ENCODE results near the gene DPYD.

DPYD gene

GRCh38 chr1:97073936-97074335 lies 846.9 kb downstream of the DPYD start:
- Histone ChIP-seq H3K27ac (no peak overlapping the region), H3K36me3 (no peaks in the 10 kb centered on the region), H3K27me3 (ENCODE audit: insufficient read depth, low read depth, severe bottlenecking) (no peaks in the 10 kb centered on the region), H3K4me3 (ENCODE audit: low read depth, low read length) (no peak overlapping the region), H3K9me3 (ENCODE audit: severe bottlenecking) (no peaks in the 10 kb centered on the region)
- no peak for DNase-seq
- TF ChIP-seq CTCF (IDR thresholded peaks at IDR 0.05; ENCODE audit: low read depth, low read length), result no peak

DNA sequence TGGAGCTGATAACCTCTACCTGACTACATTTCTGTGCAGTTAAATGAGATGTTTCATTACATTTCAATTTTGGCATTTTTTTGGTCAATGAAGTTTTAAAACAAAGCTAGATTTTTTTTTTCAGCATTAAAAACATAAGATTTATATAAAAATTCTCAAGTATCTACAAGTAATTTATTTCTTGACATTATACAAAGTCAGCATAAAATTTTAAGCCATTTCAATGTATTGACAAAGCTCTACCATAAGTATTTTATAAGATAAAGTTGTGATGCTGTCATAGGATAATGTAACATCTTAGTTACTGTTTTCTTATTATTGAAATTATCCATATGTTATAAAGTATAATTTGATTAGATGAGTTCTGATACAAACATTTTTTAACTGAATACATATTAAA lies 847.7 kb downstream of the DPYD start:
- Histone ChIP-seq H3K27ac (no peak overlapping the region), H3K27me3 (ENCODE audit: insufficient read depth, low read depth, severe bottlenecking) (no peaks in the 10 kb centered on the region), H3K9me3 (ENCODE audit: severe bottlenecking) (no peaks in the 10 kb centered on the region), H3K36me3 (no peaks in the 10 kb centered on the region), H3K4me3 (ENCODE audit: low read depth, low read length) (no peak overlapping the region)
- no peak for DNase-seq
- TF ChIP-seq CTCF (IDR thresholded peaks at IDR 0.05; ENCODE audit: low read depth, low read length), result no peak

DNA sequence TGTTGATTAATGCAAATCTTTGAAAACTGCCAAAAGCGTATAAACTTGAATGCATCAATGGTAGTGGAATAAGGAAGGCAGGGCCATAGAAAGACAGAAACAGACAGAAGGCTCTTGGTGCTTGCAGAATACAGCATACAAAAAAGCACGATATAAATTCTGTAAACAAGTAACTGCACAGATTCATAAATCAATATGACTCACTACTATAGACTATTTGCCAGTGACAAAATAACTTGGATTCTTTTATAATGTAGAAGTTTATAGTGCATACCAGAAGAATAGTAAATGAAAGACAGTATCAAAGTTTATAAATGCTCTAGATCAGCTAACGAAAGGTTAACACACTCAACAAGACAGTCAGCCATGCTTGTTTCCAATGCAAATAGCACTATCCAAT lies 849.7 kb downstream of the DPYD start:
- Histone ChIP-seq H3K9me3 (ENCODE audit: severe bottlenecking) (no peaks in the 10 kb centered on the region), H3K4me3 (ENCODE audit: low read depth, low read length) (no peak overlapping the region), H3K36me3 (no peaks in the 10 kb centered on the region), H3K27ac (no peak overlapping the region), H3K27me3 (ENCODE audit: insufficient read depth, low read depth, severe bottlenecking) (no peaks in the 10 kb centered on the region)
- no peak for TF ChIP-seq CTCF (IDR thresholded peaks at IDR 0.05; ENCODE audit: low read depth, low read length)
- no peak for DNase-seq

- Histone ChIP-seq H3K27ac (no peak overlapping the region), H3K9me3 (ENCODE audit: severe bottlenecking) (no peaks in the 10 kb centered on the region), H3K4me3 (ENCODE audit: low read depth, low read length) (no peak overlapping the region), H3K36me3 (no peaks in the 10 kb centered on the region), H3K27me3 (ENCODE audit: insufficient read depth, low read depth, severe bottlenecking) (no peaks in the 10 kb centered on the region)
- no peak for TF ChIP-seq CTCF (IDR thresholded peaks at IDR 0.05; ENCODE audit: low read depth, low read length)
- DNase-seq, result no peak
Measured at GRCh38 chr1:97070376-97070775, 850.5 kb downstream of the DPYD start.

DNA sequence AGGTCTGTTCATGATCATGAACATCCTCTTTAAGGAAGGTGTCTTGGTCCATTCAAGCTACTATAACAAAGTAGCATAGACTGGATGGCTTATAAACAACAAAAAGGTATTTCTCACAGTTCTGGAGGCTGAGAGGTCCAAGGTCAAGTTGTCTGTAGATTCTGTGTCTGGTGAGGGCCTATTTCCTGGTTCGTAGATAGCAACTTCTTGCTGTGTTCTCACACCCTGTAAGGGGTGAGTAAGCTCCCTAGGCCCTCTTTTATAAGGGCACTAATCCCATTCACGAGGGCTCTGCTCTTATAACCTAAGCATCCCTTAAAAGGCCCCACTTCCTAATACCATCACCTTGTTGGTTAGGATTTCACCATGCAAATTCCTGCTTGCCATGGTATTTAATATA lies 851.5 kb downstream of the DPYD start:
- Histone ChIP-seq H3K4me3 (ENCODE audit: low read depth, low read length) (no peak overlapping the region), H3K36me3 (no peaks in the 10 kb centered on the region), H3K27ac (no peak overlapping the region), H3K9me3 (ENCODE audit: severe bottlenecking) (no peaks in the 10 kb centered on the region), H3K27me3 (ENCODE audit: insufficient read depth, low read depth, severe bottlenecking) (no peaks in the 10 kb centered on the region)
- DNase-seq, result no peak
- TF ChIP-seq CTCF (IDR thresholded peaks at IDR 0.05; ENCODE audit: low read depth, low read length), result no peak

GRCh38 chr1:97066860-97067259 lies 854.0 kb downstream of the DPYD start:
- no peaks in the 10 kb centered on the region for H3K36me3 ChIP-seq
- TF ChIP-seq CTCF (IDR thresholded peaks at IDR 0.05; ENCODE audit: low read depth, low read length), result no peak

More at GRCh38 chr1:97066860-97067259, 854.0 kb downstream of the DPYD start:
- DNase-seq, result no peak
- H3K9me3 ChIP-seq (ENCODE audit: severe bottlenecking), result no peaks in the 10 kb centered on the region
- no peak overlapping the region for H3K4me3 ChIP-seq (ENCODE audit: low read depth, low read length)
- no peak overlapping the region for H3K27ac ChIP-seq
- H3K27me3 ChIP-seq (ENCODE audit: insufficient read depth, low read depth, severe bottlenecking), result no peaks in the 10 kb centered on the region
